ENCODE results near the gene FLOT2. TPM values are rescaled to one million over a fixed set of nuclear protein-coding genes. Genes with fewer than 3 reads are reported as not detected.
"Not testable (repeated sequence)": the region's sequence is repeated elsewhere in the genome, so short reads cannot be mapped to it uniquely, and the experiment has no call there.

Gene FLOT2
- polyA plus RNA-seq, 3 donors from 2014 or later: 275 to 360 (median 296) TPM

GRCh38 chr17:28883967-28884702, 13.4 kb downstream of the FLOT2 start:
- peaks cover 6 to 24% (median 12%) of the 10 kb centered on the region in 3 donors for H3K36me3 Mint-ChIP-seq
- no peak for DNase-seq
- H3K9me3 Mint-ChIP-seq: no peaks in the 10 kb centered on the region
- H3K4me3 Mint-ChIP-seq: no peak overlapping the region
- H3K4me1 Mint-ChIP-seq: peaks cover 0 to 6% of the 10 kb centered on the region in 2 donors
- peaks cover 0 to 2% (median 0%) of the 10 kb centered on the region in 3 donors for H3K27me3 Mint-ChIP-seq (ENCODE audit: low read depth in 3 of 3)
- H3K27ac Mint-ChIP-seq: no peak overlapping the region

- Mint-ChIP-seq H3K4me1 (peaks cover 0 to 3% of the 10 kb centered on the region in 2 donors), H3K36me3 (peaks cover 13 to 35% (median 14%) of the 10 kb centered on the region in 3 donors), H3K9me3 (no peaks in the 10 kb centered on the region), H3K27me3 (ENCODE audit: low read depth in 3 of 3) (peaks cover 0 to 2% (median 0%) of the 10 kb centered on the region in 3 donors), H3K4me3 (no peak overlapping the region), H3K27ac (peak overlapping the region in 1 of 6 donors; percentile 12)
- DNase-seq: no peak
Measured at GRCh38 chr17:28882154-28882895, 15.2 kb downstream of the FLOT2 start.

GRCh38 chr17:28881533-28882056, 15.9 kb downstream of the FLOT2 start:
- Mint-ChIP-seq H3K4me3 (no peak overlapping the region), H3K9me3 (no peaks in the 10 kb centered on the region), H3K36me3 (peaks cover 13 to 35% (median 14%) of the 10 kb centered on the region in 3 donors), H3K27ac (no peak overlapping the region), H3K4me1 (peaks cover 0 to 3% of the 10 kb centered on the region in 2 donors), H3K27me3 (ENCODE audit: low read depth in 3 of 3) (peaks cover 0 to 2% (median under 1%) of the 10 kb centered on the region in 3 donors)
- DNase-seq: no peak

GRCh38 chr17:28880572-28880945, 17.0 kb downstream of the FLOT2 start:
- peaks cover 0 to 2% (median 1%) of the 10 kb centered on the region in 3 donors for H3K27me3 Mint-ChIP-seq (ENCODE audit: low read depth in 3 of 3)
- DNase-seq: no peak
- peaks cover 0 to 3% of the 10 kb centered on the region in 2 donors for H3K4me1 Mint-ChIP-seq
- H3K4me3 Mint-ChIP-seq: no peak overlapping the region
- H3K9me3 Mint-ChIP-seq: no peaks in the 10 kb centered on the region
- peaks cover 13 to 35% (median 14%) of the 10 kb centered on the region in 3 donors for H3K36me3 Mint-ChIP-seq
- no peak overlapping the region for H3K27ac Mint-ChIP-seq

GRCh38 chr17:28879886-28880571, 17.5 kb downstream of the FLOT2 start:
- no peaks in the 10 kb centered on the region for H3K9me3 Mint-ChIP-seq
- H3K4me1 Mint-ChIP-seq: peaks cover 0 to 1% of the 10 kb centered on the region in 2 donors
- H3K27ac Mint-ChIP-seq: peak overlapping the region in 1 of 6 donors; percentile 7
- peaks cover 0 to 2% (median 1%) of the 10 kb centered on the region in 3 donors for H3K27me3 Mint-ChIP-seq (ENCODE audit: low read depth in 3 of 3)
- H3K4me3 Mint-ChIP-seq: no peak overlapping the region
- peaks cover 12 to 33% (median 13%) of the 10 kb centered on the region in 3 donors for H3K36me3 Mint-ChIP-seq
- no peak for DNase-seq

- H3K9me3 Mint-ChIP-seq: no peaks in the 10 kb centered on the region
- no peak for DNase-seq
- no peak overlapping the region for H3K4me3 Mint-ChIP-seq
- peaks cover 0 to 2% (median 1%) of the 10 kb centered on the region in 3 donors for H3K27me3 Mint-ChIP-seq (ENCODE audit: low read depth in 3 of 3)
- peak overlapping the region in 2 of 6 donors; percentile 13 to 22 for H3K27ac Mint-ChIP-seq
- H3K36me3 Mint-ChIP-seq: peaks cover 11 to 30% (median 13%) of the 10 kb centered on the region in 3 donors
- H3K4me1 Mint-ChIP-seq: peaks cover 0 to 1% of the 10 kb centered on the region in 2 donors
Measured at GRCh38 chr17:28878981-28879380, 18.6 kb downstream of the FLOT2 start.

- no peak overlapping the region for H3K4me3 Mint-ChIP-seq
- no peaks in the 10 kb centered on the region for H3K9me3 Mint-ChIP-seq
- H3K36me3 Mint-ChIP-seq: peaks cover 11 to 30% (median 13%) of the 10 kb centered on the region in 3 donors
- peaks cover 0 to 1% of the 10 kb centered on the region in 2 donors for H3K4me1 Mint-ChIP-seq
- DNase-seq: no peak
- H3K27ac Mint-ChIP-seq: peak overlapping the region in 1 of 6 donors; percentile 43
- peaks cover 0 to 2% (median 2%) of the 10 kb centered on the region in 3 donors for H3K27me3 Mint-ChIP-seq (ENCODE audit: low read depth in 3 of 3)
Measured at GRCh38 chr17:28878158-28878910, 19.2 kb downstream of the FLOT2 start.

GRCh38 chr17:28877150-28877711, 20.3 kb downstream of the FLOT2 start:
- not testable (repeated sequence) for H3K9me3 Mint-ChIP-seq; H3K27ac Mint-ChIP-seq; H3K27me3 Mint-ChIP-seq (ENCODE audit: low read depth in 3 of 3); H3K4me3 Mint-ChIP-seq; DNase-seq; H3K4me1 Mint-ChIP-seq
- peaks cover 10 to 27% (median 13%) of the 10 kb centered on the region in 3 donors for H3K36me3 Mint-ChIP-seq

- Mint-ChIP-seq H3K4me1 (peaks cover 12 to 17% of the 10 kb centered on the region in 2 donors), H3K27me3 (ENCODE audit: low read depth in 3 of 3) (peaks cover 0 to 6% (median 2%) of the 10 kb centered on the region in 3 donors), H3K36me3 (peaks cover 7 to 22% (median 15%) of the 10 kb centered on the region in 3 donors), H3K27ac (no peak overlapping the region), H3K4me3 (no peak overlapping the region), H3K9me3 (no peaks in the 10 kb centered on the region)
- DNase-seq: no peak
Measured at GRCh38 chr17:28875848-28876550, 21.5 kb downstream of the FLOT2 start.

GRCh38 chr17:28874750-28875149, 22.8 kb downstream of the FLOT2 start:
- H3K4me3 Mint-ChIP-seq: no peak overlapping the region
- peak overlapping the region in 1 of 6 donors; percentile 40 for H3K27ac Mint-ChIP-seq
- no peak for DNase-seq
- peaks cover 15 to 20% of the 10 kb centered on the region in 2 donors for H3K4me1 Mint-ChIP-seq
- peaks cover 0 to 6% (median 0%) of the 10 kb centered on the region in 3 donors for H3K27me3 Mint-ChIP-seq (ENCODE audit: low read depth in 3 of 3)
- H3K36me3 Mint-ChIP-seq: peaks cover 3 to 16% (median 10%) of the 10 kb centered on the region in 3 donors
- H3K9me3 Mint-ChIP-seq: no peaks in the 10 kb centered on the region

GRCh38 chr17:28873839-28874238, 23.7 kb downstream of the FLOT2 start:
- Mint-ChIP-seq H3K27ac (peak overlapping the region in 1 of 6 donors; percentile 46), H3K9me3 (no peaks in the 10 kb centered on the region), H3K4me3 (no peak overlapping the region), H3K36me3 (peaks cover 0 to 10% (median 9%) of the 10 kb centered on the region in 3 donors), H3K4me1 (peaks cover 15 to 18% of the 10 kb centered on the region in 2 donors), H3K27me3 (ENCODE audit: low read depth in 3 of 3) (peaks cover 0 to 6% (median 0%) of the 10 kb centered on the region in 3 donors)
- DNase-seq: no peak

GRCh38 chr17:28871056-28871579, 26.4 kb downstream of the FLOT2 start:
- peak overlapping the region; percentile 27 to 70 (median 54) for H3K4me3 Mint-ChIP-seq
- peak overlapping the region; percentile 87 to 98 (median 96) for H3K27ac Mint-ChIP-seq
- H3K9me3 Mint-ChIP-seq: no peaks in the 10 kb centered on the region
- peaks cover 0 to 4% (median 0%) of the 10 kb centered on the region in 3 donors for H3K36me3 Mint-ChIP-seq
- DNase-seq: peak; percentile 35 to 53 (median 44)
- peaks cover 0 to 4% (median 0%) of the 10 kb centered on the region in 3 donors for H3K27me3 Mint-ChIP-seq (ENCODE audit: low read depth in 3 of 3)
- H3K4me1 Mint-ChIP-seq: peaks cover 15 to 18% of the 10 kb centered on the region in 2 donors

Measured in immature natural killer cell (primary cell).